Tibial nerve (tissue), 4 donors: ENCODE measurements around the gene LTB. TPM values are rescaled to one million over a fixed set of nuclear protein-coding genes. Genes with fewer than 3 reads are reported as not detected.

Experiments
- DNase-seq, 2 donors: peaks; one replicate each; pipeline ENCODE4 v3.0.0-alpha.2; 2019; ENCODE audit warnings: low spot score in 2 of 2
- H3K27ac ChIP-seq, 4 donors: fragments of 200-600 bp; sonication (generic) in 3 of 4; one replicate each; pipeline ENCODE4 v1.5.1; 2017 to 2019; ENCODE audit warnings: mild to moderate bottlenecking in 1 of 4
- H3K27me3 ChIP-seq, 2 donors: fragments of 200-600 bp; sonication (generic) in 1 of 2; one replicate each; pipeline versions ENCODE4 v1.5.1 to v1.6.0; 2017 to 2019
- H3K36me3 ChIP-seq, 3 donors: fragments of 200-600 bp; sonication (generic); one replicate each; pipeline ENCODE4 v1.5.1; 2018 to 2019
- H3K4me1 ChIP-seq, 4 donors: fragments of 200-600 bp; sonication (generic) in 3 of 4; one replicate each; pipeline ENCODE4 v1.5.1; 2017 to 2019
- H3K4me3 ChIP-seq, 4 donors: fragments of 200-600 bp; sonication (generic) in 3 of 4; one replicate each; pipeline ENCODE4 v1.5.1; 2017 to 2019; ENCODE audit warnings: mild to moderate bottlenecking in 1 of 4, moderate library complexity in 1 of 4
- H3K9me3 ChIP-seq, 4 donors: fragments of 200-600 bp; sonication (generic) in 3 of 4; one replicate each; pipeline ENCODE4 v1.5.1; 2017 to 2019
- CTCF ChIP-seq, 5 experiments: fragments of 200-600 bp in 3 of 5; fragments of 450-650 bp in 2 of 5; sonication (generic) in 3 of 5; IDR thresholded peaks; one replicate each; pipeline ENCODE4 v1.5.1; 2016 to 2019; ENCODE audit warnings: antibody characterized with exemption in 5 of 5, mild to moderate bottlenecking in 3 of 5, moderate library complexity in 2 of 5
- EP300 ChIP-seq, 2 donors: sonication (generic); formaldehyde crosslinking; IDR thresholded peaks; one replicate each; pipeline ENCODE4 v1.6.1; 2017; ENCODE audit warnings: antibody characterized with exemption in 2 of 2, mild to moderate bottlenecking in 1 of 2
- POLR2A ChIP-seq, 2 donors: fragments of 450-650 bp; IDR thresholded peaks; one replicate each; pipeline ENCODE4 v1.6.1; 2017; ENCODE audit warnings: antibody characterized with exemption in 2 of 2, mild to moderate bottlenecking in 2 of 2, moderate library complexity in 2 of 2
- WGBS, 2 donors: methylation state at CpG; one replicate each; pipeline ENCODE4 v1.1.5; 2018; 5-methylcytosine and 5-hydroxymethylcytosine counted together
- total RNA-seq, 4 donors: library from RNA; depleted of rRNA; stranded (reverse); fragments of >200 nt; gene quantifications; one replicate each; pipeline ENCODE4 v1.1.0, GENCODE V29; 2016

Gene LTB
- total RNA-seq, 4 donors from 2014 or later: not detected

GRCh38 chr6:31617010-31617409, 34.8 kb upstream of the LTB start:
- H3K27ac ChIP-seq: no peak overlapping the region
- no peak for TF ChIP-seq EP300 (IDR thresholded peaks at IDR 0.05)
- no peak for TF ChIP-seq CTCF (IDR thresholded peaks at IDR 0.05)
- TF ChIP-seq POLR2A (IDR thresholded peaks at IDR 0.05): no peak
- 84 to 91% methylated on average over 2 of the region's 2 CpGs for WGBS, 2 donors

GRCh38 chr6:31615748-31616147, 33.5 kb upstream of the LTB start:
- 35 to 50% methylated on average over 7 of the region's 7 CpGs for WGBS, 2 donors

More at GRCh38 chr6:31617010-31617409, 34.8 kb upstream of the LTB start:
- no peaks in the 10 kb centered on the region for H3K9me3 ChIP-seq
- H3K4me1 ChIP-seq: peaks cover 0 to 13% (median 9%) of the 10 kb centered on the region in 4 donors
- H3K27me3 ChIP-seq: no peaks in the 10 kb centered on the region
- no peaks in the 10 kb centered on the region for H3K36me3 ChIP-seq
- no peak overlapping the region for H3K4me3 ChIP-seq
- DNase-seq: no peak

GRCh38 chr6:31614684-31615578, 32.7 kb upstream of the LTB start, which contains the start of gene AIF1:
TSS of gene AIF1 (plus strand) at chr6:31615234. CDS start at chr6:31615330, 96 bp downstream.
- H3K9me3 ChIP-seq: no peaks in the 10 kb centered on the region
- H3K4me3 ChIP-seq: peak within 1 kb of the TSS in 3 of 4 donors; percentile 3 to 39 (median 18)
- 58 to 59% methylated on average over 6 of the region's 6 CpGs for WGBS, 2 donors
- H3K4me1 ChIP-seq: peaks cover 0 to 6% (median 2%) of the 10 kb centered on the region in 4 donors
- peak within 1 kb of the TSS in 3 of 4 donors; percentile 35 to 53 (median 40) for H3K27ac ChIP-seq
- no peak for TF ChIP-seq POLR2A (IDR thresholded peaks at IDR 0.05)
- peak in 1 of 2 donors; percentile 29 for TF ChIP-seq EP300 (IDR thresholded peaks at IDR 0.05)
- no peak for DNase-seq
- H3K36me3 ChIP-seq: no peaks in the 10 kb centered on the region
- no peaks in the 10 kb centered on the region for H3K27me3 ChIP-seq

More at GRCh38 chr6:31615748-31616147, 33.5 kb upstream of the LTB start:
- DNase-seq: no peak
- peak overlapping the region in 3 of 4 donors; percentile 3 to 39 (median 18) for H3K4me3 ChIP-seq
- H3K27ac ChIP-seq: peak overlapping the region in 3 of 4 donors; percentile 35 to 53 (median 40)
- no peaks in the 10 kb centered on the region for H3K36me3 ChIP-seq
- H3K9me3 ChIP-seq: no peaks in the 10 kb centered on the region
- no peaks in the 10 kb centered on the region for H3K27me3 ChIP-seq
- TF ChIP-seq POLR2A (IDR thresholded peaks at IDR 0.05): no peak
- TF ChIP-seq CTCF (IDR thresholded peaks at IDR 0.05): no peak
- TF ChIP-seq EP300 (IDR thresholded peaks at IDR 0.05): no peak
- H3K4me1 ChIP-seq: peaks cover 0 to 6% (median 2%) of the 10 kb centered on the region in 4 donors

- TF ChIP-seq POLR2A (IDR thresholded peaks at IDR 0.05) (no peak), CTCF (IDR thresholded peaks at IDR 0.05) (no peak), EP300 (IDR thresholded peaks at IDR 0.05) (no peak)
- H3K27ac ChIP-seq: no peak overlapping the region
- H3K4me1 ChIP-seq: peaks cover 0 to 1% (median under 1%) of the 10 kb centered on the region in 4 donors
- H3K4me3 ChIP-seq: no peak overlapping the region
- H3K36me3 ChIP-seq: no peaks in the 10 kb centered on the region
- WGBS, 2 donors: 72 to 78% methylated on average over 8 of the region's 8 CpGs
- no peaks in the 10 kb centered on the region for H3K9me3 ChIP-seq
- DNase-seq: no peak
- H3K27me3 ChIP-seq: no peaks in the 10 kb centered on the region
Measured at GRCh38 chr6:31614075-31614619, 31.9 kb upstream of the LTB start.

GRCh38 chr6:31610968-31611367, 28.7 kb upstream of the LTB start:
- WGBS, 2 donors: 64 to 66% methylated on average over 4 of the region's 4 CpGs
- no peak for TF ChIP-seq CTCF (IDR thresholded peaks at IDR 0.05)
- no peak for TF ChIP-seq POLR2A (IDR thresholded peaks at IDR 0.05)
- TF ChIP-seq EP300 (IDR thresholded peaks at IDR 0.05): no peak
- H3K27ac ChIP-seq: no peak overlapping the region
- no peaks in the 10 kb centered on the region for H3K4me1 ChIP-seq
- H3K9me3 ChIP-seq: no peaks in the 10 kb centered on the region
- no peaks in the 10 kb centered on the region for H3K36me3 ChIP-seq
- no peak overlapping the region for H3K4me3 ChIP-seq
- H3K27me3 ChIP-seq: no peaks in the 10 kb centered on the region
- DNase-seq: no peak
